NCI-H1436 treated with DMSO at 0.1 percent for 48 hours (cell line): Measurements from ENCODE around the gene CYSRT1.

ENCODE experiments used
- DNase-seq: peaks from one replicate; lab custom pipeline; 2025; lab: John Stamatoyannopoulos, UW

The CYSRT1 gene

DNA sequence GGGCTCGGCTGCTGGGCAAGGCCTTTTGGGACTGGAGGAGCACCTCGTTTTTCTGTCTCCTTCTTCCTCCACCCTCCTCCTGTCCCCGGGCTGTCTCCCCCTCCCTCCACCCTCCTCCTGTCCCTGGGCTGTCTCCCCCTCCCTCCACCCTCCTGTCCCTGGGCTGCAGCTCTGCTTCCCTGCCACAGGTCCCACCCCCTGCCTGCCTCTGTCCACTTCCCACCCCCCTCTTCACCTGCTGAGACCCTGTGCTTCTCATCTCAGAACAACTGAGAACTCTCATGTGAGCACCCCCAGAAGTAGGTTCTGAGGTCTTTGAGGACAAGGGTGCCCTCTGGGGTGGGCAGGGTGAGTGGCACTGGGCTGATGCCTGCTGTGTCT is 46.7 kb downstream of the CYSRT1 start:
- no peak for DNase-seq

GRCh38 chr9:137272241-137273094 is 47.5 kb downstream of the CYSRT1 start:
- no peak for DNase-seq

- no peak for DNase-seq
Observed at GRCh38 chr9:137273095-137273490, 48.1 kb downstream of the CYSRT1 start.

DNA sequence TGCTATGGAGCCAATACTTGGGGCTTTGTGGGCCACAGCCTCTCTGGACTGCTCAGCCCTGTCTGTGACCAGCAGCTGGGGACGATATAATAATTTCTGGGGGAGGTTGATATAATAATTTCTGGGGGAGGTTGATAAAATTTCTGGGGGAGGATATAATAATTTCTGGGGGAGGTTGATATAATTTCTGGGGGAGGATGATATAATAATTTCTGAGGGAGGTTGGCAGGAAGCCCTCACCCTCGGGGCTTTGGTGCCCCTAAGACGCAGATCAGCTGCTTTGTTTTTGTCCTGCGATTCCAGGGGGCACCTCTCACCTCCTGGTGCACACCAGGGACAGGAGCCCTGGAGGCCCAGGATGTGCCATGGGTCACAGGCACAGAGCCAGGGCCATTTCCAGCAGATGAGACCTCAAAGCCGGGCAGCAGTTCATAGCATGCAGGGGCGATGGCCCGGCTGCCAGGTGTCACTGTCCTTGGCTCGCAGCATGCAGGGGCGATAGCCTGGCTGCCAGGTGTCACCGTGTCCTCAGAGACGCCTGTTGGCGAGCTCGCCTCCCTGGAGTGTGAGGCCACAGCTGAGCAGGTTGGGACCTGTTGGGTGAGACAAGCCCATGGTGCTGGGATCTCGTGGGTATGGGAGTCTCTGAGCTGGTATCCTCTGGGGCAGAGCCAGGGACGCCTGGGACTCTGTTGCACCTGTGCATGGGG is 48.8 kb downstream of the CYSRT1 start:
- DNase-seq, result no peak

DNA sequence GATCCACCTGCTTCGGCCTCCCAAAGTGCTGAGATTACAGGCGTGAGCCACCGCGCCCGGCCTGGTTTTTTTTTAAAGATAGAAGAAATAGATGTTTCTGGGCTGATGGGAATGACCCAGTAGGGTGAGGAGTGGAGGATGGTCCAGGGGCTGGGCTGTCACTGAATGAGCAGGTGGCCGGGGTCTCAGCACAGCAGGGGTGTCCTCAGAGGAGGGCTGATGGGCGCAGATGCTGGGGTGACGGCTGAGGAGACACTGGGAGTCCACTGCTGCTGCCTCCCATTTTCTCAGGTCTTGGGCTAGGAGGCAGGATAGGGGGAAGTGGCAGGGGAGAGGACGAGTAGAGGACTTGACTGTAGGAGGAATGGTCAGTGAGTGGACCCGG is 50.2 kb downstream of the CYSRT1 start:
- no peak for DNase-seq
